ENCODE measurements around the gene SYT1.

DNA sequence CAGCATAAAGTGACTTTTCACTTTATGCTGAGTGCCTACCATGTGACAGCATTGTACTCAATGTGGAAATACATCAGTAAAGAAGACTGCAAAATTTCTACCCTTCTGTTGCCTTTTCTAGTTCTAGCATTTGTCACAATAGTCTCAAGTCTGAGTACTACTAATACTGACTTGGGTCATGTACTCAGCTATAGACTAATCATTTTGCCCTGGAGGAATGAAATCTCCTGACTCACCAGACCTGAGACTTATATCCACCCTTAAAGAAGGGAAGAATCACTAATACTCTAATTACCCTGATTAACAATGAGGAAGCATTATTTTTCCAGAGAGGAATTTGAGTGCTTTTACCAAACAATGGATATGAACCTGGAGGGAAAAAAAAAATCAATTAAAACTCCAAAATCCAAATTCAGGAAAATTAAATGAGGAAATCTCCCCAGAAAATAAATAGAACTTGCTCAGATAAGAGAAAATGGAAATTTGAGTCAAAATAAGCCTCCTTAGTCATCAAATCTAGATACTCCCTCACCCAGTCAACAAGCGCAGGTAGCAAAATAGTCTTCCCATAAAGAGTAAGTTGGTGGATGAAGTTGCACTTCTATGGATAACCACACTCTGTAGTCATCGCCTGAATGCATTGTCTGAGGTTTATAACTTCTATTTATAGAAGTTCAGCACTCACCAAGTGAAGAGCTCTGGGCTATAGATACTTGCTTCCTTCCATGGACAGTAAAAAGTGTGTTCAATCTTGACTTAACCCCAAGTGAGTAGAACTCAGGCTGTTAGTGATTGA, 386.6 kb downstream of the SYT1 start:
- TF ChIP-seq, protein P1, sequence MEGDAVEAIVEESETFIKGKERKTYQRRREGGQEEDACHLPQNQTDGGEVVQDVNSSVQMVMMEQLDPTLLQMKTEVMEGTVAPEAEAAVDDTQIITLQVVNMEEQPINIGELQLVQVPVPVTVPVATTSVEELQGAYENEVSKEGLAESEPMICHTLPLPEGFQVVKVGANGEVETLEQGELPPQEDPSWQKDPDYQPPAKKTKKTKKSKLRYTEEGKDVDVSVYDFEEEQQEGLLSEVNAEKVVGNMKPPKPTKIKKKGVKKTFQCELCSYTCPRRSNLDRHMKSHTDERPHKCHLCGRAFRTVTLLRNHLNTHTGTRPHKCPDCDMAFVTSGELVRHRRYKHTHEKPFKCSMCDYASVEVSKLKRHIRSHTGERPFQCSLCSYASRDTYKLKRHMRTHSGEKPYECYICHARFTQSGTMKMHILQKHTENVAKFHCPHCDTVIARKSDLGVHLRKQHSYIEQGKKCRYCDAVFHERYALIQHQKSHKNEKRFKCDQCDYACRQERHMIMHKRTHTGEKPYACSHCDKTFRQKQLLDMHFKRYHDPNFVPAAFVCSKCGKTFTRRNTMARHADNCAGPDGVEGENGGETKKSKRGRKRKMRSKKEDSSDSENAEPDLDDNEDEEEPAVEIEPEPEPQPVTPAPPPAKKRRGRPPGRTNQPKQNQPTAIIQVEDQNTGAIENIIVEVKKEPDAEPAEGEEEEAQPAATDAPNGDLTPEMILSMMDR (IDR thresholded peaks at IDR 0.05), result no peak
- TF ChIP-seq POLR2A (IDR thresholded peaks at IDR 0.05), result no peak
